ENCODE results near the gene RASIP1.

The RASIP1 gene

GRCh38 chr19:48755084-48755641, 14.8 kb upstream of the RASIP1 start, which contains the start of gene FGF21:
FGF21 (plus strand) TSS chr19:48755524; CDS start chr19:48756237, 713 bp downstream.
- no peak for DNase-seq (ENCODE audit: low spot score)

- DNase-seq (ENCODE audit: low spot score), result peak; percentile 71
Observed at GRCh38 chr19:48752496-48753365, 12.3 kb upstream of the RASIP1 start, which contains the start of gene FUT1. FUT1 (minus strand) TSS chr19:48752641; CDS start chr19:48751281, 1,360 bp downstream.

- no peak for DNase-seq (ENCODE audit: low spot score)
Observed at GRCh38 chr19:48751845-48752495, 11.6 kb upstream of the RASIP1 start.

GRCh38 chr19:48750771-48751504, 10.5 kb upstream of the RASIP1 start:
- no peak for DNase-seq (ENCODE audit: low spot score)

GRCh38 chr19:48750351-48750750, 9.9 kb upstream of the RASIP1 start:
- no peak for DNase-seq (ENCODE audit: low spot score)

GRCh38 chr19:48749571-48750198, 9.3 kb upstream of the RASIP1 start:
- no peak for DNase-seq (ENCODE audit: low spot score)

- peak; percentile 87 for DNase-seq (ENCODE audit: low spot score)
Observed at GRCh38 chr19:48746738-48747575, 6.5 kb upstream of the RASIP1 start, which contains the start of gene IZUMO1. IZUMO1 (minus strand) TSS chr19:48746909; CDS start chr19:48745859, 1,050 bp downstream.

GRCh38 chr19:48746110-48746509, 5.7 kb upstream of the RASIP1 start:
- DNase-seq (ENCODE audit: low spot score), result no peak

- DNase-seq (ENCODE audit: low spot score), result peak; percentile 79
Observed at GRCh38 chr19:48745208-48745995, 5.0 kb upstream of the RASIP1 start.

- no peak for DNase-seq (ENCODE audit: low spot score)
Observed at GRCh38 chr19:48742096-48742495, 1.7 kb upstream of the RASIP1 start.

GRCh38 chr19:48741129-48741999, 954 bp upstream of the RASIP1 start:
- DNase-seq (ENCODE audit: low spot score), result peak; percentile 50

- no peak for DNase-seq (ENCODE audit: low spot score)
Observed at GRCh38 chr19:48739404-48740163, 826 bp downstream of the RASIP1 start.

- peak; percentile 92 for DNase-seq (ENCODE audit: low spot score)
Observed at GRCh38 chr19:48738557-48739403, 1.6 kb downstream of the RASIP1 start.

GRCh38 chr19:48737360-48737998, 2.9 kb downstream of the RASIP1 start:
- DNase-seq (ENCODE audit: low spot score), result no peak

- DNase-seq (ENCODE audit: low spot score), result no peak
Observed at GRCh38 chr19:48735031-48735615, 5.3 kb downstream of the RASIP1 start.

GRCh38 chr19:48734625-48735024, 5.8 kb downstream of the RASIP1 start:
- no peak for DNase-seq (ENCODE audit: low spot score)

Data from AG20443 (cell line).